Osteoblast (primary cell): ENCODE data around the gene RBM20. TPM values are rescaled to one million over a fixed set of nuclear protein-coding genes. Genes with fewer than 3 reads are reported as not detected.

Experiments
- DNase-seq: peaks from one replicate; pipeline ENCODE4 v3.0.0; 2011; ENCODE audit warnings: low spot score, mixed read lengths; ENCODE audit not compliant: insufficient read length; ENCODE audit errors: missing footprints
- H2AFZ ChIP-seq: 2 replicates; pipeline ENCODE4 v1.6.0; 2011; ENCODE audit warnings: mild to moderate bottlenecking, low read length
- H3K27ac ChIP-seq: 2 replicates; pipeline ENCODE4 v1.5.1; 2011; ENCODE audit warnings: mild to moderate bottlenecking, low read depth, low read length, moderate library complexity
- H3K27me3 ChIP-seq: 2 replicates; pipeline ENCODE4 v1.6.0; 2012; ENCODE audit warnings: mild to moderate bottlenecking, control low read depth, inconsistent platforms, low read length, moderate library complexity; ENCODE audit not compliant: insufficient read depth
- H3K36me3 ChIP-seq: 2 replicates; pipeline ENCODE4 v1.5.1; 2011; ENCODE audit warnings: mild to moderate bottlenecking, low read length, control low read depth, moderate library complexity; ENCODE audit not compliant: insufficient read depth
- H3K4me1 ChIP-seq: 2 replicates; pipeline ENCODE4 v1.5.1; 2011; ENCODE audit warnings: mild to moderate bottlenecking, low read length, control low read depth, moderate library complexity; ENCODE audit not compliant: insufficient read depth
- H3K4me2 ChIP-seq: 2 replicates; pipeline ENCODE4 v1.6.0; 2011; ENCODE audit warnings: mild to moderate bottlenecking, low read length; ENCODE audit not compliant: insufficient read depth
- H3K4me3 ChIP-seq: fragments of 200-600 bp; sonication (generic); 3 replicates; pipeline ENCODE4 v1.5.1; 2012; ENCODE audit warnings: mild to moderate bottlenecking, low read length, inconsistent platforms; ENCODE audit not compliant: insufficient read depth
- H3K79me2 ChIP-seq: 2 replicates; pipeline ENCODE4 v1.6.0; 2012; ENCODE audit warnings: mild to moderate bottlenecking, low read length, control low read depth, inconsistent platforms; ENCODE audit not compliant: insufficient read depth
- H3K9me3 ChIP-seq: 2 replicates; pipeline ENCODE4 v1.5.1; 2011; ENCODE audit warnings: low read depth, low read length, control low read depth
- H4K20me1 ChIP-seq: 2 replicates; pipeline ENCODE4 v1.6.0; 2012; ENCODE audit warnings: mild to moderate bottlenecking, low read length, control low read depth; ENCODE audit not compliant: insufficient read depth
- total RNA-seq: library from RNA; depleted of rRNA; stranded (reverse); fragments of >200 nt; gene quantifications from 2 replicates; pipeline ENCODE4 v1.2.3, GENCODE V29; 2012
- TF ChIP-seq, protein P1 (sequence below): IDR thresholded peaks from 2 replicates; pipeline ENCODE4 v1.5.1; 2011; ENCODE audit warnings: mild to moderate bottlenecking, low read depth, low read length, moderate library complexity; ENCODE audit errors: extremely low read depth

RBM20 gene
- total RNA-seq, 1 donor, result not detected

DNA sequence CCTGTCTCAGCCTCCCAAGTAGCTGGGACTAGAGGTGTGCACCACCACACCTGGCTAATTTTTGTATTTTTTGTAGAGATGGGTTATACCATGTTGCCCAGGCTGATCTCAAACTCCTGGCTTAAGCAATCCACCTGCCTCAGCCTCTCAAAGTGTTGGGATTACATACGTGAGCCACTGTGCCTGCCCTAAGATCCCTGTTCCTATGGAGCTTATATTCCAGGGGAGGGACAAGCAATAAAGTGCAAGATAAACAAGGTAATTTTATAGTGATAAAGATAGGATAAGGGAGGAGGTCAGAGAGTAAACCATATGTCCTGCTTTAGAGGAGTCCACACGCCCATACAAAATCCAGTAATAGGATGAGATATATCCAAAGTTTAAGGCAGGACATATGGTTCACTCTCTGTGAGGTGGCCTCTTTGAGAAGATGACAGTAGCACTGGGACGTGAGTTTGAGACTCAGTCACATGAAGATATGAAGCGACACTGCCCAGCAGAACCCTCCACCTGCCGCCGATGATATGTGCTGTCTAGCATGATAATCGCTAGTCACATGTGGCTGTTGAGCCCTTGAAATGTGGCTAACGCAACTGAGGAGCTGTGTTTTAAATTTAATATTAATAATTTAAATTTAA, 114.1 kb downstream of the RBM20 start:
- TF ChIP-seq, protein P1, sequence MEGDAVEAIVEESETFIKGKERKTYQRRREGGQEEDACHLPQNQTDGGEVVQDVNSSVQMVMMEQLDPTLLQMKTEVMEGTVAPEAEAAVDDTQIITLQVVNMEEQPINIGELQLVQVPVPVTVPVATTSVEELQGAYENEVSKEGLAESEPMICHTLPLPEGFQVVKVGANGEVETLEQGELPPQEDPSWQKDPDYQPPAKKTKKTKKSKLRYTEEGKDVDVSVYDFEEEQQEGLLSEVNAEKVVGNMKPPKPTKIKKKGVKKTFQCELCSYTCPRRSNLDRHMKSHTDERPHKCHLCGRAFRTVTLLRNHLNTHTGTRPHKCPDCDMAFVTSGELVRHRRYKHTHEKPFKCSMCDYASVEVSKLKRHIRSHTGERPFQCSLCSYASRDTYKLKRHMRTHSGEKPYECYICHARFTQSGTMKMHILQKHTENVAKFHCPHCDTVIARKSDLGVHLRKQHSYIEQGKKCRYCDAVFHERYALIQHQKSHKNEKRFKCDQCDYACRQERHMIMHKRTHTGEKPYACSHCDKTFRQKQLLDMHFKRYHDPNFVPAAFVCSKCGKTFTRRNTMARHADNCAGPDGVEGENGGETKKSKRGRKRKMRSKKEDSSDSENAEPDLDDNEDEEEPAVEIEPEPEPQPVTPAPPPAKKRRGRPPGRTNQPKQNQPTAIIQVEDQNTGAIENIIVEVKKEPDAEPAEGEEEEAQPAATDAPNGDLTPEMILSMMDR, result no peak
- peaks cover 3% of the 10 kb centered on the region for H3K27me3 ChIP-seq
- no peaks in the 10 kb centered on the region for H3K36me3 ChIP-seq
- no peak overlapping the region for H2AFZ ChIP-seq
- no peak overlapping the region for H3K4me3 ChIP-seq
- DNase-seq, result no peak
- H3K4me2 ChIP-seq, result peak overlapping the region; percentile 66
- peaks cover 8% of the 10 kb centered on the region for H3K4me1 ChIP-seq
- no peak overlapping the region for H3K27ac ChIP-seq
- H3K79me2 ChIP-seq, result no peaks in the 10 kb centered on the region
- H3K9me3 ChIP-seq, result no peaks in the 10 kb centered on the region
- no peaks in the 10 kb centered on the region for H4K20me1 ChIP-seq

DNA sequence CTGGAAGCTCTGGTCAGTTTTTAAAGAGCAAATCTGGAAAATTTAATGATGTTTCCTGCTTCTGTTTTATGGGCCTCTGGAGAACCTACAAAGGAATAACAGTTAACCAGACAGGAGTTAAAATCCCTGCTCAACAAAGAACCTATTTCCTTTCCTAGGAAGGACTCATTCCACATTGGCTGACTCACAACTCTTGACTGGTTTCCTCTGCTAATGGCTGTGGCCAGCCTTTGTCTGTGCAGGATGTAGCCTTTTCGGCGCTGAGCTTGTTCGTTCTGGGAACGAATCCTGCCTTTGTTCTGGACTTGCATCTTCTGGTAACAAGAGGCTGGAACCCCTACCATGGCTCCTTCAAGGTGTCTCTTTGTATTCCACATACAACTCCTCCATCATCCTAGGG, 114.8 kb downstream of the RBM20 start:
- Histone ChIP-seq H3K4me1 (peaks cover 8% of the 10 kb centered on the region), H4K20me1 (no peaks in the 10 kb centered on the region), H3K27ac (no peak overlapping the region), H3K9me3 (no peaks in the 10 kb centered on the region), H3K4me2 (peak overlapping the region; percentile 66), H2AFZ (peak overlapping the region; percentile 88), H3K36me3 (no peaks in the 10 kb centered on the region), H3K79me2 (no peaks in the 10 kb centered on the region), H3K4me3 (peak overlapping the region; percentile 18), H3K27me3 (peaks cover 3% of the 10 kb centered on the region)
- TF ChIP-seq, protein P1, result no peak
- peak; percentile 91 for DNase-seq

DNA sequence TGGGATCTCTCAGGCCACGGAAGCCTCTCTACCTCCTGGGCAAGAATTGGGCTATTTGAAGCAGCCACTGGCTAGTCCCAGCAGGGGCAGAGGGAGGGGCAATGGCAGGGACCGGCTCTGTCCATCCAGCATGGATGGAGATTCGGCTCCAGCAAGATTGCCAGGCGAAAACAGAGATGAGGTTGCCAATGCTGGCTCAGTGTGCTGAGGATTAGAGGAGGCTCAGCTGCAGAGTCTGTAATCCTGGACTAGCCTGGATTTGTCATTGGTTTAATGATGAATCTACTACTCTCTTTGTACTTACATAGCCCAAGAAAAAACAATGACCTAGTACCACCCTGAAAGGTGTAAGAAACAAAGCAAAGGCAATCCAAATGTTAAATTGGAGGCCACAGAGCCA, 115.4 kb downstream of the RBM20 start:
- DNase-seq, result no peak
- H3K27ac ChIP-seq, result no peak overlapping the region
- peaks cover 3% of the 10 kb centered on the region for H3K27me3 ChIP-seq
- H3K79me2 ChIP-seq, result no peaks in the 10 kb centered on the region
- peak overlapping the region; percentile 66 for H3K4me2 ChIP-seq
- peaks cover 8% of the 10 kb centered on the region for H3K4me1 ChIP-seq
- no peaks in the 10 kb centered on the region for H3K36me3 ChIP-seq
- H3K4me3 ChIP-seq, result no peak overlapping the region
- H2AFZ ChIP-seq, result peak overlapping the region; percentile 88
- TF ChIP-seq, protein P1, result no peak
- H3K9me3 ChIP-seq, result no peaks in the 10 kb centered on the region
- no peaks in the 10 kb centered on the region for H4K20me1 ChIP-seq

DNA sequence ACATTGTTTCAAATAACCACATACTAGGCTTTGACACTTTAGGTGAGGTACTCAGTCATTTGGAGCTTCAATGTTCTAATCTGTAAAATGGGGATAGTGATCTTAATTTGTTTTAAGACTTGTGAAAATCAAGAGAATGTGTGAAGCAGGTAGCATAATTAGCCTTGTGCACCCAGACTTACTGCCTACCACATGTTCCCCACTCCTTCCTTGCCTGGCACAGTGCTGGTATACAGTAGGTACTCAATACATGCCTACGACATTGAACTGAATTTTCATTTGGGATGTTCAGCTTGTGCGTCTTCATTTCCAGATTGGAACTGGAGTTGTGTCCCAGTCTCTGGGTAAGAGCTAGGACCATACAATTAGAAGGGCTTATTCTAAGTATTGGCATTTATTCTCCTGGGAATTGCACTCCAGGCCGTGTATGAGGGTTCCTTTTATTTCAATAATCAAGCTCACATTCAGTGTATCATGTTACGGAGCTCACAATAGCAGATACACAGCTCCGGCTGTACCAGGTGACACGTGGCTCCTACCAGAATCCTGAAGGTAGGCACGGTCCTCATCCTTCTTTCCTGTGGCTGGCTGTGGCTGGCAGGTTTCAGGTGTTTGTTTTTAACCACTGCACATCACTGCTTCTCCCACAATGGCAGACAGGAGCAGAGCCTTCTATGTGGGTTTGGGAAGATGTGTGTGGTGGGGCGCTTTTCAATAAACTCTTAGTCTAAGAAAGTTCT, 118.1 kb downstream of the RBM20 start:
- no peak overlapping the region for H3K4me2 ChIP-seq
- no peaks in the 10 kb centered on the region for H3K79me2 ChIP-seq
- no peak for DNase-seq
- H3K36me3 ChIP-seq, result no peaks in the 10 kb centered on the region
- H3K9me3 ChIP-seq, result no peaks in the 10 kb centered on the region
- H3K4me3 ChIP-seq, result no peak overlapping the region
- H3K4me1 ChIP-seq, result peaks cover 8% of the 10 kb centered on the region
- no peaks in the 10 kb centered on the region for H3K27me3 ChIP-seq
- H3K27ac ChIP-seq, result no peak overlapping the region
- H2AFZ ChIP-seq, result no peak overlapping the region
- TF ChIP-seq, protein P1, result no peak
- no peaks in the 10 kb centered on the region for H4K20me1 ChIP-seq
